Posterior cingulate gyrus (tissue), 11 donors: ENCODE data around the gene B4GALNT4.

ENCODE experiments used
- DNase-seq, 10 donors: peaks; one replicate each; pipeline versions ENCODE4 v3.0.0 to v3.0.0-alpha.2; 2020 to 2021; ENCODE audit warnings: mixed read lengths in 3 of 10
- intact Hi-C: fragments of 100-400 bp; cut with DNase I; formaldehyde crosslinking; loops from one replicate; pipeline ENCODE4 v1.15.1; 2023

Gene B4GALNT4

GRCh38 chr11:371716-372590 lies 2.7 kb downstream of the B4GALNT4 start:
- intact Hi-C loops, result loop anchor here (5.0 kb wide), 2 partner anchors 75 to 135 kb away; partner anchors contain the start of gene RNH1
- peak in 3 of 10 donors; percentile 25 to 79 (median 77) for DNase-seq

DNA sequence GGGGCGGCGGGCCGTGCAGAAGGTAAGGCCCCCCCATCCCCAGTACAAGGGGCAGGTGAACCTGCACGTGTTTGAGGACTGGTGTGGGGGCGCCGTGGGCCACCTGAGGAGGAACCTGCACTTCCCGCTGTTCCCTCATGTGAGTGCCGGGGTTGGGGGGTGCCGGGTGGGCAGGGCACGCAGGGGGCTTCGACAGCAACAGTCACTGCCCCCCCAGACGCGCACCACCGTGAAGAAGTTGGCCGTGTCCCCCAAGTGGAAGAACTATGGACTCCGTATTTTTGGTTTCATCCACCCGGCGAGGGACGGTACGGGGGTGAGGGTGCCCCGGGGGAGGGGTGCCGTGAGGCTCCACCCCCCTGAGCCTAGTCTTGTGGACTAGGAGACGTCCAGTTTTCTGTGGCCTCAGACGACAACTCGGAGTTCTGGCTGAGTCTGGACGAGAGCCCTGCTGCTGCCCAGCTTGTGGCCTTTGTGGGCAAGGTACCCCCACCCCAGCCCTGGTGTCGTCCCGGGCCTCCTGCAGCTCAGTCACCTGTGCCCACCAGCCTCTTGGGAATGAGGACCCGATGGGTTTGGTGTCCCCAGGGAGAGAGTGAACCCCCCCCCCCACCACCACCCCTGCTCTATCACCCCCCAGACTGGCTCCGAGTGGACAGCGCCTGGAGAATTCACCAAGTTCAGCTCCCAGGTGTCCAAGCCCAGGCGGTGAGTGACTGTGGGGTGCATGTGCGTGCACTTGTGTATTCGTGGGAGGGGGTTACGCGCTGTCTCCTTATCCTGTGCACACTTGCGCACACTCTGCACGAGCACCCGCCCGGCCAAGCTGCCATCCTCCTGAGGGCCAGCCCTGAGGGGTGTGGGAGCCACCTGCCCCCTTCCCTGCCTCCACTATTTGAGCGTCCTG lies 3.8 kb downstream of the B4GALNT4 start:
- peak in 3 of 10 donors; percentile 9 to 61 (median 58) for DNase-seq
- intact Hi-C loops, result loop anchor here (5.0 kb wide), 2 partner anchors 74 to 134 kb away; partner anchors contain the start of gene RNH1

DNA sequence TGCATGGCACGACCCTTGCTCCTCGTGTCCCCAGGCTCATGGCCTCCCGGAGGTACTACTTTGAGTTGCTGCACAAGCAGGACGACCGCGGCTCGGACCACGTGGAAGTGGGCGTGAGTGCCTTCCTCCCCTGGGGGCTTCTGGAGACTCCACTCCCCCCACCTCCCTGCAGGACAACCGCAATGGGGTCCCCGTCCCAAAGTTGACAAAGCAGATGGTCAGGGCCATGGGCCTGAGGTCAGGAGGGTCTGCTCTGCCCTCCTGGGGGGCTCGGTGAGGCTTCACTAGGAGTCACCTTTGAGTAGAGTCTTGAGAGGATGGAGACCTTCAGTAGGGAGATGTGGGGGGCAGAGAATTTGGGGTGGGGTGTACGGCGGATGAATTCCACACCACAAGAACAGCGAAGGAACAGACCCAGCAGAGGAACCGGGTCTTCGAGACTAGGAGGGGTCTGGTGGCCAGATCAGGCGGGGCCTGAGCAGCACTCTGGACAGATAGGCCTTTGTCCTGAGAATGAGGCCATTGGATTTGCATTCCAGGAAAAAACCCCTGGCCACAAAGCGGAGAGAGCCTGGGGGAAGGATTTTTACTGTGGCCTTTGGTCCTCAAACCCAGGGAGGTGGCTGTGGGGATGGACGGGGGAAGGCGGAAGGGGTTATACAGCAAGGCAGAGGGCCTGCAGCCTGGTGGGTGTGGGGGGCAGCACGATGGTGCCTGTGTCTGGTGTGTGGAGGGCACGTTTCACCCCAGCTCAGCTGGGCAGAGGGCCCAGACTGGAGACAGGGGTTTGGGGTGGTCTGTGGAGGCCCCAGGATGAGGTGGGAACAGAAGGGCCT lies 4.6 kb downstream of the B4GALNT4 start:
- intact Hi-C loops, result loop anchor here (5.0 kb wide), 2 partner anchors 73 to 133 kb away; partner anchors contain the start of gene RNH1

GRCh38 chr11:375065-376025 lies 6.0 kb downstream of the B4GALNT4 start:
- intact Hi-C loops, result no loop called here
- DNase-seq, result peak in 1 of 10 donors; percentile 74

More for the DNA sequence above, 4.6 kb downstream of the B4GALNT4 start:
- peak in 7 of 10 donors; percentile 36 to 93 (median 50) for DNase-seq

DNA sequence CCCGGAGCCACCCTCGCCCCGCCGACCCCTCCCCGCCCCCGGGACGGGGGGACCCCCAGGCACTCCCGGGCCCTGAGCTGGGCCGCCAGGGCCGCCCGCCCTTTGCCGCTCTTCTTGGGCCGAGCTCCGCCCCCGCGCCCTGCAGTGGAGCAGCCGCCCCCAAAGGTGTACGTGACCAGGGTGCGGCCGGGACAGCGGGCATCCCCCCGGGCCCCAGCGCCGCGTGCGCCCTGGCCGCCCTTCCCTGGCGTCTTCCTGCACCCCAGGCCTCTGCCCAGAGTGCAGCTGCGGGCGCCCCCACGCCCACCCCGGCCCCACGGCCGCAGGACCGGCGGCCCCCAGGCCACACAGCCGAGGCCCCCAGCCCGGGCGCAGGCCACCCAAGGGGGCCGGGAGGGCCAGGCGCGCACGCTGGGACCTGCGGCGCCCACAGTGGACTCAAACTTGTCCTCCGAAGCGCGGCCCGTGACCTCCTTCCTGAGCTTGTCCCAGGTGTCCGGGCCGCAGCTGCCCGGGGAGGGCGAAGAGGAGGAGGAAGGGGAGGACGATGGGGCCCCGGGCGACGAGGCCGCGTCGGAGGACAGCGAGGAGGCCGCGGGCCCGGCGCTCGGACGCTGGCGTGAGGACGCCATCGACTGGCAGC lies 7.4 kb downstream of the B4GALNT4 start:
- peak in 1 of 10 donors; percentile 85 for DNase-seq
- intact Hi-C loops, result no loop called here

- peak in 3 of 10 donors; percentile 27 to 83 (median 73) for DNase-seq
These were observed 8.0 kb downstream of the B4GALNT4 start for GRCh38 chr11:377174-377865.

GRCh38 chr11:377883-378500 lies 8.7 kb downstream of the B4GALNT4 start:
- DNase-seq, result peak in 2 of 10 donors; percentile 29 to 72

More at GRCh38 chr11:377174-377865, 8.0 kb downstream of the B4GALNT4 start:
- intact Hi-C loops, result no loop called here

GRCh38 chr11:379205-380094 lies 10.2 kb downstream of the B4GALNT4 start:
- intact Hi-C loops, result no loop called here
- DNase-seq, result peak in 6 of 10 donors; percentile 43 to 93 (median 71)

More at GRCh38 chr11:377883-378500, 8.7 kb downstream of the B4GALNT4 start:
- intact Hi-C loops, result no loop called here

GRCh38 chr11:380095-380480 lies 10.8 kb downstream of the B4GALNT4 start:
- peak in 3 of 10 donors; percentile 22 to 67 (median 49) for DNase-seq
- intact Hi-C loops, result no loop called here

DNA sequence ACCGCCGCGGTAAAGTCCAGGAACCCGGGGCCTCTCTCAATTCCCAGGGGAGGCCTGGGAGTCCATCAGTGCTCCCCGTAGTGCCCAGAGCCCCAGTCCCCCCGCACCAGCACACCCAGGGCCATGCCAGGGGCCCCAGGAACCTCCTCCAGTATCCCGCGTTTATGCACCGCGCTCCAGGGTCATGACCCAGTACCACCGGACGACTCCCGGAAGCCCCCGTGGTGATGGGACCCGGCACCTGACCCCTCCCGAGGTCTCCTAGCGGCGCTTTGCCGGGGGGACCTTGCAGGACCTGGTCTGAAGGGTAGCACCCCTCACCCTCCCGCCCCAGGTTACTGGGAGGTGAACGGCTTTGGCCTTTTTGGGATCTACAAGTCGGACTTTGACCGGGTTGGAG lies 11.2 kb downstream of the B4GALNT4 start:
- intact Hi-C loops, result no loop called here
- DNase-seq, result peak in 3 of 10 donors; percentile 25 to 80 (median 68)

DNA sequence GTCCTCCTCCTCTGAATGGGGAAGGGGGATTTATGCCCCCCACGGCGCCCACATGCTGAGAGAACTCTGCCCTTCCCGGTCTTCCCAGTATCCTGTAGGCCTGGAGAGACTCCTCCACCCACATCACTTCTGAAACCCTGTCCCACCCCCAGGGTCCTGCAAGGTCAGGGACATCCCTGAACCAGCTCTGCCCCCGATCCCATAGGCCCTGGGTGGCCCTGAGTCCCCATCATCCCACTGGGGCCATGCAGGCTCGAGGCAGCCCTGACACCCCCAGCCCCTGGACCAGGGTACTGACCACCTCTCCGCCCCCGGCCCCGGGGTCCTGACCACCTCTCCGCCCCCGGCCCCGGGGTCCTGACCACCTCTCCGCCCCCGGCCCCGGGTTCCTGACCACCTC lies 11.7 kb downstream of the B4GALNT4 start:
- intact Hi-C loops, result no loop called here
- DNase-seq, result peak in 2 of 10 donors; percentile 25 to 57

- intact Hi-C loops, result no loop called here
- DNase-seq, result peak in 3 of 10 donors; percentile 19 to 65 (median 55)
These were observed 12.3 kb downstream of the B4GALNT4 start for GRCh38 chr11:381501-382072.

- peak in 1 of 10 donors; percentile 80 for DNase-seq
- intact Hi-C loops, result no loop called here
These were observed 12.9 kb downstream of the B4GALNT4 start for GRCh38 chr11:382081-382629.

DNA sequence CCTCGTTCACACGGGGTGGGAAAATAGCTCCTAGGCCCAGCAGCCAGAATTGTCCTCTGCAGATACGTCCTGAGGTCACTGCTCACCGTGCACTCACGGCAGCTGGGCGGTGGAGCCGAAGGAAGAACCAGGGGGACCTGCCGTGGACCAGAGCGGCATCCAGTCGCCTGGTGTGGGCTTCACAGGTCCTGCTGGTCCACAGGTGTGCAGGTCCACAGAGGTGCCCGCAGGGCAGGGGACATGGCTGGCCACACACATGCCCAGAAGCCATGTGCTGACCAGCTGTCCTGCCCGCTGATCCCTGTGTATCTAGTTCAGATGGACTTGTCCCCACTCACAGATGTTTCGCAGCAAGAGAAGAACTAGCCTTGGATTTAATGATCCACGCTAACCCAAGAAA lies 14.1 kb downstream of the B4GALNT4 start:
- intact Hi-C loops, result no loop called here
- DNase-seq, result no peak

DNA sequence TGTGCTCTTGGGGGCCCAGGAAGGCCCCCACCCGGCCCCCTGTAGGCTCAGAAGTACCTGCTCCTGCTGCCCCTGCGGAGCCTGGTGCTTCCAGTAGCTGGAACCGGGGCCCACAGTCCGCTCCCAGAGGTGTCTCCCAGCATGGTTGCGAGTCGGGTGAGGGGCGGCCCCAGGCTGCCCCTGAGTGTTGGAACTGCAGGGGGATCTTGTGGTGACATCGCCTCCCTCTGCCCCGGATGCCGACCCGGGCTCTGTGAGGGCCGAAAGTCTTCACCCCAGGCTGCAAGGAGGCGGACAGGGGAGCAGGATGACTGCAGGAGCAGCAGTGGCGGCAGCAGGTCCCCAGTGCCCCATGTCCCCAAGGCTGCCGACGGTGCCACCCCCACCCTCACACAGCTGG lies 15.2 kb downstream of the B4GALNT4 start:
- intact Hi-C loops, result no loop called here
- peak in 1 of 10 donors; percentile 84 for DNase-seq
